Measurements from ENCODE around the gene TECTB.
"Not testable (repeated sequence)": the region's sequence is repeated elsewhere in the genome, so short reads cannot be mapped to it uniquely, and the experiment has no call there.

Gene TECTB

DNA sequence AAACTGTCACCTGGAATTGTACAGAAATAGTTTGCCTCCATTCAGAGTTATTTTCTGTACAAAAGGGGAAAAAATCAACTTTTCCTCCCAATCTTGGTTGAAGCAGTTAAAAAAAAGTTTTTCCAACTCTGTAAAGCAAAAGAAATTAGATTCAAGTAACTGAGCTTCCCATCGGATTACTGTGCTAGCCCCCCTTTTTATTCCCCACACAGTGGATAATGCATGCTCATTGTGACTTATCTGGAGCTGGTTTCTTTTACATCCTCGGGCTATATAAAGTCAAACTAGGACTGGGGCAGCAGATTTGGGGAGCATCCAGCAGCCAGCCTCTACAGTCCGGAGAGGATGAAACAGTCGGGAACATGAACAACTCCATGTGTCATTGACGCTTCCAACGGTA, at the start of gene TECTB:
TECTB (plus strand) TSS at position 301 of the 400 bp plus-strand sequence. CDS start 335 bp downstream, outside the sequence.
- DNase-seq: no peak

DNA sequence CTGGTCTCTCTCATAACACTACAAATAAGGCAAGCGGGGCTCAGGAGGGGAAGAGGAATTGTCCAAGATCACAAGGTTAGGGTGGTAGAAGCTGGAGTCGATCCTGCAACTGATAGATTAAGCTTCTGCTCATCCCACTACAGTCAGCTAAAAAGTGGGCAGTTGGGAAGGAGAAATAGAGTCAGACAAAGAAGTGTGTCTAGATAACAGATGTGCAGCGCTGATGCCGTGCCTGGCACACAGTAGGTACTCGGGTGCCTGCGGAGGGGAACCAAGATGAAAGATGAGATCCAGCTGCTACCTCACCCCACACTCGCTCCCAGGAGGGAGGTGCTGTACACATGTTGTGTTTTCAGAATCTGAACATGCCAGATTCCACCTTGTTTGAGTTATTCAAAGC, 48.1 kb upstream of the TECTB start:
- DNase-seq: no peak

DNA sequence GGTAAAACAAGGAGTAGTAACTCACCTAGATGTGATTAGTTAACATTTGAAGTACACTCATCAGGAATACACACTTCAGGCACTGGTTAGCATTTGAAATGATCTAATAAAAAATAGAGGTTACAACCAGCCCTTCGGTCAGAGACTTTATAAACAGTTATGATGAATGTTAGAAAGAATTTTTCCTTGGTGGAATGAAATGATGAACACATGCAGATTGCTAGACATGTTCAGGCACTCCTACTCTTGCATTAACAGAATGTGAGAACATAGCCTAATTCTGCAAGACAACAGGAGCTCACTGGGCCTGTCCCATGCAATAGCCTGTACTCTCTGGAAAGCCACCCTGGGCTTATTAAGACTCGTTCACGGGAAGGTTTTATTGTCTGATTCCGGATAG, 47.3 kb upstream of the TECTB start:
- DNase-seq: no peak

DNA sequence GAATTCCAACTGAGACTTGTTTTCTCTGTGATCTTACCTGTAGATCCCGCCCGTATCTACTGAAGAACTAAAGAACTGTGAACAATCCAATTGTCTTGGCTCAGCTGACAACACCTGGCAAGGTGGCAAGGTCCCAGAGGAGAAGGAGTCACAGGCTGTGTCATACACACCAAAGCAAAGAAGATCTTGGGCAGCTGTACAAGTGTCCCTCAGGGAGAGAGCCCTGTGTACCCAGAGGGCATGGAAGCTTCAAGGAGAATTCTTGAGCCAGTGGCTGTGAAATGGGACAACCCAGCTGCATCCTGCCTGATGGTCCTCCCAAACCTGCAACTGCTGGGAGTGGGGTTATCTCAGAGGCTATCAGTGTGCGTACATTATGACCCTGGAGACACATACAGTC, 46.7 kb upstream of the TECTB start:
- no peak for DNase-seq

DNA sequence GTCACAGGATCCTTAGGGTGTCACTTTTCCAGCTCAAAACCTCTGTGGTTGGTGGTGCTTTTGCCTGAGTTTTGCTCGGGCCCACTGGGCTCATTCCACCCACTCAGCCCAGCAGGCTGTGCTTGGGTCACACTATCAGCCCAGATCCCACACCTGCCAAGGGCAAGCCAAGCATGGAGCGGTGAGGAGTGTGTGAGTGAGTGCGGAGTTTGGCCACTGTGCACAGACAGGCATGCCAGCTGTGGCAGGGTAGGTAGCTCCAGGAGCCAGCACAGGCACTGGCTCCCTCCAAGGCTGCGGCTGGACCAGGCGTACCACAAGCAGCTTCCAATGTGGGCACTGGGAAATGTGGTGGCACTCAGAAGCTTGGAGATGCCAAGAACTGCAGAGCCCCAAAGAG, 43.9 kb upstream of the TECTB start:
- no peak for DNase-seq

DNA sequence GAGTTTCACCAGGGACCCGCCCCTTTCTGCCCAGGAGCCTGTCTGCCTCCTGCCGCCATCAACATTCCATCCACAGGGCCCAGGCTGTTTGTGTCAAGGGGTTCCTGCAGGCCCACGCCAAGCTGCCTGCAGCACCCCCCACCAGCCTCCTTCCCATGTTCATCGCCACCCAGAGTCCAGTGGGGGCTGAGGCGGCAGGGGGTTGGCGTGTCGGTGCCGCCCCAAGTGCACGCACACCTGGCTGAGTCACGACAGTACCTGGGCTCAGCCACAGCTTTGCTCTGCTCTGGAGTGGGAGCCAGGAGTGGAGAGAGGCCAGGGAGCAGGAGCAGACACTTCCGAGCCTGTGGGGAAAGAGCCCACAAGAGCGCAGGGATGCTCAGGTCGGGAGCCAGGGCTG, 42.8 kb upstream of the TECTB start:
- no peak for DNase-seq

DNA sequence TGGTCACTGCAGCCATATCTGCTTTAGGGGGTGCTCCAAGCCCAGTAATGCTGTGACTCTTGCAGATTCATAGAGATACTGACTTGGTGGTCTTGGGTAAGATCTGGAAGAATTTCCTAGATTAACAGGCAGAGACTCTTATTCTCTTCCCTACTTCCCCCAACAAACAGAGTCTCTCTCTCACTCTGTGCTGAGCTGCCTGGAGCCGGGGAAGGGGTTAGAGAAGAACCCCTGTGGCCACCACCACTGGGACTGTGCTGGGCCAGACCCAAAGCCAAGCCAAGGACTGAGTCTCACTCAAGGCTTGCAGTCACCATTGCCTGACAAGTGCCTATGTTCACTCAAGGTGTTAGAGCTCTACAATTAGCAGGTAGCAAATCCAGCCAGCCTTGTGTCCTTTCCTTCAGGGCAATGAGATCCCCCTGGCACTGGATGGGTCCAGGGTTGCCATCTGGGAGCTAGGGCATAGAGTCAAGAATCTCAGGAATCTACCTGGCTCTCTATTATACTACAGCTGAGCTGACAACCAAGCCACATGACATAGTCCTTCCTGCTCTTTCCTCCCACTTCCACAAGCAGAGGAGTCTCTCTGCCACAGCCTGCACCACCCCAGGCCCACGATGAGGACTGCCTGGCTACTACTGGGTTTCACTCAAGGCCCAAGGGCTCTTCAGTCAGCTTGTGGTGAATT, 41.4 kb upstream of the TECTB start:
- no peak for DNase-seq

DNA sequence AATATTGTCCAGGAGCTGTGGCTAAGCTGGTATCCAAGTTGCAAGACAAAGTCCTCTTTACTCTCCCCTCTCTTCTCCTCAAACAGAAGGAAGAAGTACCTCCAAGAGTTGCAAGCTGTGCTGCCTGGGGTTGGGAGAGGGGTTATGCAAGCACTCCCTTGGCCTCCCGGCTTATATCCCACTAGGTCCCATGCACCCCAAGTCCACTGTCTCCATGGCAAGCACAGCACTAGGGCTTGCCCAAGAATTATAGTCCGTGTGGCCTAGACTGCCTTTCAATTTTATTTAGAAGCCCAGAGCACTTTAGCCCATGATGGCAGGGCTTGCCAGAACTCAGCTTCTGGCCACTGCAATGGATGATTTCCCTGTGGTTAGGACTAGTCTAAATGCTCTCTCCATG, 40.4 kb upstream of the TECTB start:
- DNase-seq: no peak

DNA sequence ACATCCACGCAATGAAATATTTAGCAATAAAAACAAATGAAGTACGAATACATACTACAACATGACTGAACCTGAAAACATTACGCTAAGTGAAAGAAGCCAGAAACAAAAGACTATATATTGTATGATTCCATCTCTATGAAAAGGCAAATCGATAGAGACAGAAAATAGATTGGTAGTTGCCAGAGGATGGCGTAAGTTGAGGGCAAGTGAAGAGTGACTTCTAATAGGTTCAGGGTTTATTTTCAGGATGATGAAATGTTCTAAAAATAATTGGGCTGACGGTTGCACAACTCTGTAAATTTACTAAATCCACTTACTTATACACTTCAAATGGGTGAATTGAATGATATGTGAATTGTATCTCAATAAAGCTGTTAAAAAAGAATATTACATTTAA, 39.5 kb upstream of the TECTB start:
- DNase-seq: no peak

DNA sequence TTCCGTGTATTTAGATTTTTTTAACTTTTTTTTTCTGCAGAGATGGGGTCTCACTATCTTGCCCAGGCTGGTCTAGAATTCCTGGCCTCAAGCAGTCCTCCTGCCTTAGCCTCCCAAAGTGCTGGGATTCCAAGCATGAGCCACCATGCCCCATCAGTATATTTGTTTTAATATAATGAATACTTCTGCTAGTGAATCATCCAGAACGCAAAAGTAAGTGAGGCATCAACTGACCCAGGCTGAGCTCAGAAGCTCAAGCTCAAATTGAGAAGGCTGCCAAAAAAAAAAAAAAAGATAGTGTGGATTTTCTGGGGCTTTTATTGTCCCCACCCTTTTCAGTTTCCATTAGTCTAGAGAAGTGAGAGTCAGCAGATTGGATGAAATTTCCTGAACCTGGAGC, 39.0 kb upstream of the TECTB start:
- DNase-seq: no peak

DNA sequence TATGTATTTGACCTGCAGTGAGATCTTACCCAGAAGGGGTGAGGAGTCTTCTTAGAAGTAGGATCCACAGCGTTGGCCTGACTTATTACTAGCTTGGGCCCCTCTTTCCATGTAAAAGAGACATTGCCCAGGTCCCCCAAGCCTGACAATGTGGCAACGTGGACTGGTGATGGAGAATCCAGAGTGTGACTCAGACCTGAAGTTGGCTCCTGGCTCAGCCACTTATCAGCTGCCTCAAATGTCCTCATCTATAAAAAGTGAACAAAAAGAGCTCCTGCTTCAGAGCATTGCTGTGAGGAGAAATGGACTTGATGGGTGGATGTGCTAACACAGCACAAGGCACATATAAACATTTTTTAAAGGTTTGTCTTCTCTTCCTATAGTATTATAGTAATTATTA, 35.4 kb upstream of the TECTB start:
- no peak for DNase-seq

DNA sequence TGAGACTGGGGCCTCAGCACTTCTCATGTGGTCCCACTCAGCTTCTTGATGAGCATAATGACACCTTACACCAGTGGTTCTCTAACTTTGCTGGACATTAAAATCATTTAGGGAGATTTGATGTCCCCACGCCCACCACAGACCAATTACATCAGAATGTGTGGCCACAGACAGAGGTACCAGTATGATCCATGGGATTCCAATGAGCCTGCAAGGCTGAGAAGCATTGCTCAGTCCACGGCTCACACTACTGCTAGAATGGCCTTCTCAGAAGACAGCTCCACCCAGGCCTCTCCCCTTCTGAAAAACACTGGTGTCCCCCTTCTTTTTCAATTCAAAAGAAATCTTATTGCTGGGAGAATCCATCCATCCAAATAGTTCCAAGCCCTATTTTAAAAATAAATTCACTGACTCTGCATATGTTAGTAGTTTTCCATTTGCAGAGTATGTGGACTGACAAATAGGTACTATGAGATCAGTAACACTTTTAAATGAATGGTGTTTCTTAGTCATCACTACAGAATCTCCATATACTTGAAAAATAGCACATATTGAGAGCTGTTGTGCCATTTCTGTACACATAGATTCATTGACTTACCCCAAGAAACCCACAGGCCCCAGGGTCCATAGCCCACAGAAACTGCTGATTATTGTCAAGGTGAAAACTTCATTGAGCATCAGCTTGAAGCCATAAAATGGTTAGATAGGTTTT, 34.5 kb upstream of the TECTB start:
- DNase-seq: no peak

DNA sequence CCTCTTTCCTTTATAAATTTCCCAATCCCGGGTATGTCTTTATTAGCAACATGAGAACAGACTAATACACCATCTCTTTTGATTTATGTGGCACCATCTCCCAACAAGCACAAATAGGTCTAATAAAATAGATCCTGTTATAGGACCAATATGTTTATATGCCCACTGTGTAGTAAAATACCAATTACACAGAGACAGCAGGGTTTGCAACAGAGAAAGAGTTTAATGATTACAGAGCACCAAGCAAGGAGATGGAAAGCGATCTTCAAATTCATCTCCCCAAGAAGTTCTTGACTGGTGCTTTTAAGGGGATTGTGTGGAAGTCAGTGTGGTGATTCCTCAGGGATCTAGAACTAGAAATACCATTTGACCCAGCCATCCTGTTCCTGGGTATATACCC, 33.5 kb upstream of the TECTB start:
- DNase-seq: no peak

DNA sequence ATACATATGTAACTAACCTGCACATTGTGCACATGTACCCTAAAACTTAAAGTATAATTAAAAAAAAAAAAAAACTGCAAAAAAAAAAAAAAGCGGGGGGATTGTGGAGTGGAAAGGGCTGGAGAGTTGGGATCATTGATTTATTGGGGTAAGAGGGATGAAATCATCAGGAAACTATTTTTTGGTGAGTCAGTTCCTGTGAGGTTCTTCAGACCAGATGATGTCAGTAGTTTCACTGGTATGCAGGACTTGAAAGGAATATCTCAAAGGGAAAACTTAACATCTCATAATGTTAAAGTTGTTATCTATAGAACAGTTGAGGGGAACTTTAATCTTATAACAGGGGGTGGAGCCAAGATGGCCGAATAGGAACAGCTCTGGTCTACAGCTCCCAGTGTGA, 32.6 kb upstream of the TECTB start:
- no peak for DNase-seq

DNA sequence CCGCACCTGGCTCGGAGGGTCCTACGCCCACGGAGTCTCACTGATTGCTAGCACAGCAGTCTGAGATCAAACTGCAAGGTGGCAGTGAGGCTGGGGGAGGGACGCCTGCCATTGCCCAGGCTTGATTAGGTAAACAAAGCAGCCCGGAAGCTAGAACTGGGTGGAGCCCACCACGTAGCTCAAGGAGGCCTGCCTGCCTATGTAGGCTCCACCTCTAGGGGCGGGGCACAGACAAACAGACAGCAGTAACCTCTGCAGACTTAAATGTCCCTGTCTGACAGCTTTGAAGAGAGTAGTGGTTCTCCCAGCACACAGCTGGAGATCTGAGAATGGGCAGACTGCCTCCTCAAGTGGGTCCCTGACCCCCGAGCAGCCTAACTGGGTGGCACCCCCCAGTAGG, 32.0 kb upstream of the TECTB start:
- not testable (repeated sequence) for DNase-seq

DNA sequence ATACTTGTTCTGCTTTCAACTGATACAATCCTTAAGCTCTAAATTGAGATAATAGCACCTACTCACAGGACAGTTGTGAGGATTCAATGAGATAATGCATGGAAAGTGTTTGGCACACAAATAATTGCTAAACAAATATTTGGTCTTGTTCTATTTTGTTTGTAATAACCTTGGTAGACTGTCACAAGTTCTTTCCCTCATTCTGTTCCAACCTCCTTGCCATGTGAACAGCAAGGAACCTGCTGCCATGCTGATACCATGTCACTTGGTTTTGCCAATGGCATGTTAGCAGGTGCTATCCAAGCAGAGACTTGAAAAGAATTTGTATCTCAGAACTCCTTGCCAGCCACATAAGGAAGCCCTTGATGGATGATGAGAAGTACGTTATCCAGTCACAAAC, 24.8 kb upstream of the TECTB start:
- DNase-seq: no peak

DNA sequence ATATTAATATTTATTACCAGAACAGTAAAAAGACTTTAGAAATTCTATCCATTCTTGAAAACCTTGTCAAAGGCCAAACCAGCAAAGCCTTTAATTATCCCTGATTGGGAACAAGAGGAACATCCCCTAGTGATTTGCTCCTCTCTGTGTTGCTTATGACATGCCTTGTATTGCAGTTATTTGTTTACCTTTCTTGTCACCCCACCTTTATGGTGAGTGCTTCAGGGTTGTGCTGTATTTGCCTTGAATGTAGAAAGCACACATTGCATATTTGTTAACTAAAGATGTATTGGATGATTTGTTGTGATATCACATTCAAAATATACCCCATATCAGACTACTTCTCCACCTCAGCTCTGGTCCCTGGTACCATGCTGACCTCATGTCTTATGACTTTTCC, 23.5 kb upstream of the TECTB start:
- DNase-seq: no peak

DNA sequence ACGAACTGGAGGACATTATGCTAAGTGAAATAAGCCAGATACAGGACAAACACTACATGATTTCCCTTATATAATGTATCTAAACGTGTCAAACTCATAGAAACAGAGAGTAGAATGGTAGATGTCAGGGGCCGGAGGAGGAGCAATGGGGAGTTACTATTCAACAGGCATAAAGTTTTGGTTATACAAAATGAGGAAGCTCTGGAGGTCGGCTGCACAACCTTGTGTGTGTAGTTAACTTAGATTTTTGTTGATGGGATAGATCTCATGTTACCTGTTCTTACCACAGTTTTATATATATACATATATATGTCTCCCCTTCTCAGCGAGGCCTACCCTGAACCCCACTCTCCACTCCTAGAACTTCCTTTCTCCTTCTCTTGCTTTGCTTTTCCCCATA, 22.4 kb upstream of the TECTB start:
- DNase-seq: no peak

DNA sequence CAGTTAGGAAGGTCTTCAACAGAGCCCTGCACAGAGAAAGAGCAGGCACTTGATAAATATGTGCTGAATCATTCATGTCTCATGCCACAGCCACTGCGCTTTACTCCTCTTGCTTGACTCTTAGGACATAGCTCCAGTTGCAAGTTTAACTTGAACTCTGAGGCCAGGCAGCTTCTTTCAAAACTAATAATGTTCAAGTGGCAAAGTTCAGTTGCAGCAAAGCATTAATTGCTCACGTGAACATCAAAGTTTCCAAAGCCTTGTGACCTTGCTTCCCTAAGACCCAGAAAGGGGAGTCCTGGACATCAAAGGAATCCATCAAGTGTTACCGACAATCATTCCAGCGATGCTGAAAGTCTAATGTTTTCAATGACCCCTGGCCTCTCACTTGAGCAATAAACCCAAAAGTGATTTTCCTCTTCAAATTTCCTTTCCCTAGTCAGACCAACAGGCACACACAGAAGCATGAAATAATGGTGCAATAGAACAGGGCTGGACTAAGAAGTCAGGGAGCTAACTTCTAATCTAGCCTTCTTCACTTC, 21.8 kb upstream of the TECTB start:
- no peak for DNase-seq

DNA sequence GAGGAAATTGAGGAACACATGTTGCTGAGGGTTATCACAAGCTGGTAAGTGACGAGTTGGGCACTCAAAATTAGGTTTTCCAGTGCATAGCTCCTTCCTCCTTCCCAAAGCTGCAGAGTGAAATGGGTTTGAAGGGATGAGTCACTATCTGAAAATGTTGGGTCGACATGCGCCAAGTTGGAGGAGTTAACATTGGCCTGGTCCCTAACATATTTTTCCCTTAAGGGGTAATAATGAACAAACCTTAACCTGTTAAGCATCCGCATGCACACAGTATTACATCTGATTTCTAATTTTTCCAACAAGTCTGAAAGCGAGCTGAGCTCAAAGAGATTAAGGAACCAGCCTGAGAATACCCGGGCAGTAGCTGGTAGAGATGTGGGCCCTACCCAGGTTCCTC, 20.7 kb upstream of the TECTB start:
- no peak for DNase-seq

DNA sequence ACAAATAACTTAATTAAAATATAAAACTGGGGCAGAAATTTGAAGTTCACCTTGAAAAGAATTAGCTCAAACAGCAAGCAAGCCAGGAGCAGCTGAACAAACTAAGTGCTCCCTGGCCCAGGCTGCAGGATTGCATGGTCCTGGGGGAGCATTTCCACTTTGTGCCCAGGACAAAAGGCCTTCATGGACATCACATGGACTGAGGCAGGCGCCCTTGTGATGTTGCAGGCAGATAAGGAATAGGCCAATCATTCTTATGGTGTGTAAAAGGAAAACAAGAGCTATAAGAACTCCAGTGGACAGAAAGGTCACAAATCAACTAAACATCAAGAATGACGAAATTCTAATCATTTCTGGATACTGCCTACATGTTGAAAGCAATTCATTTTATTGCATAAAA, 17.5 kb upstream of the TECTB start:
- no peak for DNase-seq

DNA sequence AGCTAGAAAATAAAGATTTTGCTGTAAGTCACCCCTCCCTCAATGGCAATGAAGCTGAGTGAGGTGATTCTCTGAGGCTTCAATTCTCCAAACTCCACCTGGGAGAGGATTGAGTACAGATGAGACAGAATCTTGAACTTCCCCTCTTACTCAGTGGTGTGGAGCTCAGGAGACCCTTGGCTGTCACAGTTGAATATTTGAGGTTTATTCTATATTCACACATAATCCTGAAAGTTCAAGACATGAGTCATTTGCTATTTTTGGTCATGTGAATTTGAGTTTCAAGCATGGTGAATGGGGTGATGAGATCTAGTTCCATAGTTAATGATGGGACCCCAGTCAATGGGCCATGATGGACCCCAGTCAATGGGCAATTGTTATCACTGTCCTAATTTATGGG, 13.9 kb upstream of the TECTB start:
- no peak for DNase-seq

DNA sequence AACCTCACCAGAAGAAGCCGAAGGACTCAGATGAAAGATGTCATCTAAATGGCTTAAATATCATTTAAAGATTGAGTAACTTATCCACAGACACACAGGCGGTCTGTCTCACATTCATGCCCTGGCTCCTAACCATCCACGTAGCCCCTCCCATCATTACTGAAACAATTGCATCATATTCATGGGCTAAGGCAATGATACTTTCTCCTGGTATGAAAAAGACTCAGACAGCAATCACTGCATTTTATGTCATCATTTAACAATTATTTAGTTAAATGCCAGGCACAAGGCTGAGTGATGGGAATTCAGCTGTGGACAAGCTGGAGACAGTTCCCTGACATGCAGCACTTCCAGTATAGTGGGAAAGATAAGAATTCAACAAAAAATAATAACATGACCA, 11.2 kb upstream of the TECTB start:
- no peak for DNase-seq

DNA sequence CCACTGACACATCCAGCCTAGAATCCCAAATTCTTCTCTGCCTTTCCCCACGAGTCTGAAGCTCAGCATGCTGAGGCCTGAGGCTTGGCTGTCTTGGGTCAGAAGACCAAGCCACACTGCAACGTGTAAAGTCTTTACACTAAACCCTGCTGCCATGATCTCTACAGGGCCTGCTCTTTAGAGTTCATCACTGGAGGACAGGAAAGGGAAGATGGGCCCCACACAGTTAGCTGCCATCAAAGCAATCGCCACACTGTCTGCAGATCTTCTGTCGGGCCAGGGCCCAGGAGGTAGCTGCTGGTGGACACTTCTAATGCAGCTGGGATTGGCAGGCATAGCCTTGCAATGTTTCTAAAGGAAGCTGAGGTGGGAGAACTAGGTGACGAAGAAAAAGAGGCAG, 8.4 kb upstream of the TECTB start:
- no peak for DNase-seq
